HG02870 (cell line): ENCODE data around the gene WIPF2.

Experiments used
- ATAC-seq: cut with Tn5 transposase; IDR thresholded peaks from one replicate; pipeline ENCODE4 v1.9.1; 2021; ENCODE audit warnings: mild to moderate bottlenecking, moderate library complexity; ENCODE audit not compliant: unreplicated experiment

The WIPF2 gene

GRCh38 chr17:40325156-40326013 lies 106.3 kb downstream of the WIPF2 start:
- ATAC-seq, result no peak

DNA sequence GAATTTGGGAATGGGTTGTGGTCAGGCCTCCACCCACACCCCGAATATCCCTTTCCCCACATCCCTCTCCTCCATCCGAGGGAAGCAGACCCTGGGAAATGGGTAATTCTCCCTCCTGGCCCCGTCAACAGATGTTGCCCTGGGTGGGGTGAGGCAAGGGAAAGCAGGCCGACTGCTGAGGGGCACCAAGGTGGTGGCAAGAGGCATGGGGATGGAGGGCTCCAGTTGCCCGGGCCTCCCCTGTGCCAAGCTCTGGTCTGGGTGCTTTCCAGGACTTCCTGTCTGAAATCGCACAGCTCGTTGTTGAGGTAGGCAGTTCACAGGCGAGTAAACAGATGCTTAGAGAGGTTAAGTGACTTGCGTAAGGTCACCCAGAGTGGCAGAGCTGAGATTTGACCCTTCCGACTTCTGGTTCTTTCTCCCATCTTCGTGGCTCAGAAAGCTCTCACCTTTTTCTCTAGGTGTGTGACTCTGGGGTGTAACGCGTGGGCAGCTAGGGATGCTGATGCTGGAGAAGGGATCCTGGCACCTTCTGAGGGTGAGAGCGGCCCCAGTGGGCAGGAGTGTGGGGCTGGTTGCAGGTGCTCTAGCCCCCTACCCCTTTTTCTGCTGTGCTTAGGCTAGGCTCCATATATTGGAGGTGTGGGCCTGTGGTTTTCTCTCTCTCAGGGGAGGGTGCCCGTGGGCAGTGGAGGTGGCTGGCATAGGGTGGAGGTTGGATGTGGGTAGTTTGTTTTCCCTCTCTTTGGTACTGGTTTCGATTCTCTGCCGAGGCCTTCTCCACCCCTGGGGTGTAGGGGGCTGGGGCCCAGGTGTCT lies 107.1 kb downstream of the WIPF2 start:
- ATAC-seq, result no peak

DNA sequence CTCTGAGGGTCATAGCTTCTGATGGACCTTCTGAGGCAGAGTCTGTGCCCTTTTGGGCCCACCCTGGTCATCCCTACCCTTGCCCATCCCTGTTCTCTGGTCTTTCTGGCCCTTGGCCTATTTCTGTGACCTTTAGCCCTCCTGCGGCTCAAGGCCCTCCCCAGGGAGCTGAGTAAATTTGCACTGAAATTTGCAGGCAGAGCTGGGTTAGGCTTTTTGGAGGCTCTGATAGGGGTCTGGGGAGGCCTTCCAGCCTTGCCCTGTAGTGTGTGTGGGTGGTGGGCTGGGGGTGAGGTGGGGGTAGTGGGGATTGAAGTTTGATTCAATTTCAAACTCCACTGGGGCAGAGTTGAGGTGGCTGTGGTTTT lies 107.7 kb downstream of the WIPF2 start:
- no peak for ATAC-seq

DNA sequence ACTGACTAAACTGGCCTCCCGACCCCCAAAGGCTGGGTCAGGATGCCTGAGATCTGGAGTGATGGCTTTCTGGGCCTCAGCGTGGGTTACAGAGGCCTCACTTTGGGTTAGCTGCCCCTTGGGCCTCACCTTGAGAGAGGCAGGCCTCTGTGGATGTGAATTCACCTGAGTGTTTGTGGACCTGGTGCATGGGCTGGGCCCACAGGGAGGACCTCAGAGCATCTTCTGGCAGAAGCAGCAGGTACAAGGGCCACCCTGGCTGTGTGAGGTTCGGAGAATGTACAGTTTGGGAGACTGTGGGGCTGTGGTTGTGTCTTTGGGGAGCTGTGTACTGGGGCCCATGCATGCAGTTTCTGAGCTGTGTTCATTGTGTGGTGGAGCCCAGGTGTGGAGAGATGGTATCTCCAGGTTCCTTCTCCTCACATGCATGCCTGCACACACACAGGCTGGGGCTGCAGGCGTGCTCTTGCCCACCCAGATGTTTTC lies 108.2 kb downstream of the WIPF2 start:
- no peak for ATAC-seq

- ATAC-seq, result no peak
Observed at GRCh38 chr17:40327735-40328385, 108.8 kb downstream of the WIPF2 start.

- no peak for ATAC-seq
Observed at GRCh38 chr17:40328386-40328766, 109.3 kb downstream of the WIPF2 start.

DNA sequence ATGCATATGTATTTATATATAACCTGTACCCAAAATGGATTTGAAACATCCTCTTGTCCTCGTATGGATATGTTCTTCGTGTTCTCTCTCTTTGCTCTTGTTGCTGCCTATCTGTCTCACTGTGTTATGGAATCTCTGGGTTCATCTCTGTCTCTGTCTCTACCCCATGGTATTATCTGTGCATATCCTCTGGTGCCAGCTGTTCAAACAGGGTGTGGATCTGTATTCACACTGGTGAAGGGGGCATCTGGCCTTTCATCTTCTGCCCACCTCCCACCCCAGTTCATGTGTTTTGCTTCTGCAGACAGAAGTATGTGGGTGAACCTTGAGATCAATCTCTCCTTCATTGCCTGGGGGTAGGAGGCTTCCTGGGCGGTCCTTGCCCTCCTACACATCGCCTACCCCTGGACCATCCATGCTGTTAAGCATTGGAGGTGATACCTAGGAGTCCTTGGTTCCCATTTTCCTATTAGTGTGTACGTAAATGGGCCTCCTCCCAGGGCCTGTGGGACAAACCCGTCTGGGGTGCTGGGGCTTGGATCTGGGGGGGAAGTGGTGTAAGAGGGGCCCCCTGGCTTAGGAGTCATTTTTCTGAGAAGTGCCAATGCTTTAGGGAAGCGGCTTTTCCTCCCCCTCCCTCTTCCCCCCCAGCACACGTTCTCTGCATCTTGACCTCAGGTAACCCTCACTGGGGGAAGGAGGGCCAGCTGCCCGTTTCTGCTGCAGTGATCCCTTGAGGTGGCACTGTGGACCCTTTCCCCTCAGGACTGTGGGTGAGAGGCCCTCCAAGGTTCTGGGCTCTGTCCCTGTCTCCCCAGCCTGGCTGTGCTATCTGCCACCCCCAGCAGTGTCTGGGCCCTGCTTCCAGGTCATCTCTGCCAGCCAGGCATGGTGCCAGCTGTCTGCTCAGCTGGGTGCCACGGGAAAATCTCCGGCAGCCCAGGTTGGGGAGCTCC lies 111.0 kb downstream of the WIPF2 start:
- ATAC-seq, result no peak

DNA sequence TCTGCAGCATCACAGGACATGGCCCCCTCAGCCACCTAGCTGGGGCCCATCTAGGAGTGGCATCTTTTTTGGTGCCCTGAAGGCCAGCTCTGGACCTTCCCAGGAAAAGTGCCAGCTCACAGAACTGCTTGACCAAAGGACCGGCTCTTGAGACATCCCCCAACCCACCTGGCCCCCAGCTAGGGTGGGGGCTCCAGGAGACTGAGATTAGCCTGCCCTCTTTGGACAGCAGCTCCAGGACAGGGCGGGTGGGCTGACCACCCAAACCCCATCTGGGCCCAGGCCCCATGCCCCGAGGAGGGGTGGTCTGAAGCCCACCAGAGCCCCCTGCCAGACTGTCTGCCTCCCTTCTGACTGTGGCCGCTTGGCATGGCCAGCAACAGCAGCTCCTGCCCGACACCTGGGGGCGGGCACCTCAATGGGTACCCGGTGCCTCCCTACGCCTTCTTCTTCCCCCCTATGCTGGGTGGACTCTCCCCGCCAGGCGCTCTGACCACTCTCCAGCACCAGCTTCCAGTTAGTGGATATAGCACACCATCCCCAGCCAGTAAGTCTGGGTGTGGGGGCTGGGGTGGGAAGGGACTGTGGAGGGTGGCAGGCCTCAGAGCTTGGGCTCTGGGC lies 111.9 kb downstream of the WIPF2 start:
- ATAC-seq, result no peak

- no peak for ATAC-seq
Observed at GRCh38 chr17:40331743-40332641, 112.9 kb downstream of the WIPF2 start.
